ENCODE data around the gene DCDC2.
"Not testable (repeated sequence)": the region's sequence is repeated elsewhere in the genome, so short reads cannot be mapped to it uniquely, and the experiment has no call there.

The DCDC2 gene

GRCh38 chr6:24147511-24148153 lies 210.2 kb downstream of the DCDC2 start:
- DNase-seq (ENCODE audit: low spot score) = no peak

- no peak for DNase-seq (ENCODE audit: low spot score)
These were observed 211.0 kb downstream of the DCDC2 start for GRCh38 chr6:24146871-24147270.

- DNase-seq (ENCODE audit: low spot score) = no peak
These were observed 212.1 kb downstream of the DCDC2 start for GRCh38 chr6:24145690-24146131.

GRCh38 chr6:24142733-24143132 lies 215.1 kb downstream of the DCDC2 start:
- not testable (repeated sequence) for DNase-seq (ENCODE audit: low spot score)

GRCh38 chr6:24140591-24140990 lies 217.3 kb downstream of the DCDC2 start:
- no peak for DNase-seq (ENCODE audit: low spot score)

- DNase-seq (ENCODE audit: low spot score) = no peak
These were observed 218.2 kb downstream of the DCDC2 start for GRCh38 chr6:24139639-24140038.

- no peak for DNase-seq (ENCODE audit: low spot score)
These were observed 218.8 kb downstream of the DCDC2 start for GRCh38 chr6:24139080-24139479.

- DNase-seq (ENCODE audit: low spot score) = no peak
These were observed 226.1 kb downstream of the DCDC2 start for GRCh38 chr6:24131751-24132150.

- no peak for DNase-seq (ENCODE audit: low spot score)
These were observed 230.5 kb downstream of the DCDC2 start for GRCh38 chr6:24127316-24127715.

GRCh38 chr6:24126586-24127192 lies 231.2 kb downstream of the DCDC2 start:
- DNase-seq (ENCODE audit: low spot score) = peak; percentile 54

- peak; percentile 42 for DNase-seq (ENCODE audit: low spot score)
These were observed 231.9 kb downstream of the DCDC2 start, which contains the start of gene NRSN1 for GRCh38 chr6:24125980-24126379. Gene NRSN1 (plus strand): TSS chr6:24126215. CDS start chr6:24134328, 8,113 bp downstream.

GRCh38 chr6:24122139-24122538 lies 235.7 kb downstream of the DCDC2 start:
- DNase-seq (ENCODE audit: low spot score) = no peak

All from HuH-7.5 (cell line).